HG03457 (cell line): Measurements from ENCODE around the gene NFU1.

Experiments used
- ATAC-seq: cut with Tn5 transposase; IDR thresholded peaks from one replicate; pipeline ENCODE4 v1.9.1; 2021; ENCODE audit warnings: moderate number of reproducible peaks; ENCODE audit not compliant: unreplicated experiment

NFU1 gene

DNA sequence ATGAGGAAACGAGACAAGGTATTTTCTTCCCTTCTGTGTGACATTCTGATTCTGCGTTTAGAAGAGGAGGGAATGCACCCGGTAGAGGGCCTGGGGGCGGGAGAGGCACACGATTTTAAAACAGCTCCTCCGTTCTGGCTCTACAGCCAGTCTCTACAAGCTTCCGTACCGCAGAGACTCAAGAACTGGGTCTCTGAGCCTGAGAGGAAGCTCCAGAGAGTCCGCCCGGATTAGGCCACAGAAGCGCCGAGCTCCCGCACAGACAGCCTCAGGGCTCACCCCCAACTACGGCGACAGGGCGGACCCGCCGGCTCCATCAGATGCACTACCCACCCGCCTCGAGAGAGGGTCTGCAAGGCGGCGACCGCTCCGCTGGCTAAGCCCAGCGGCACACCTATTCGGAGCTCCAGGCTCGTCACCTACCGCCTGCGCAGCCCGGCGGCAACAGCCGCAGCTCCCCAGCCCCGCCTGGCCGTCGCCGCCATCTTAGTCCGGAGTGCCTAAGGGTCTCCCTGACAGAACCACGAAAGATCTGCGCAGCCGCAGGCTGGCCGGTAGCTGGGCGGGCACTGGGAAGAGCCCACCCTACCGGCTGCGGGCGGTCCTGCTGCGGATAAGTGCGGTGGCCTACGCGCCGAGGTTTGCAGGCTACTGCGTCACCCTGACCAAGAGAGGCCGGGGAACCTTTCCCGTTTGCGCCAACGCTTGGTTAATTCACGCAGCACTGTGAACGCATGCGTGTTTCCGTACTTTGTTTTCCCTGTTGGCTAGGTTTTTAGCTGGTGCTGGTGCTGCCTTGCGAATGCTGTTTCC is at the start of gene NFU1:
Gene NFU1, minus strand, starts transcription at position 498 of the 813 bp plus-strand sequence. Its CDS starts 13 bp downstream, at position 485.
- peak; percentile 97 for ATAC-seq

DNA sequence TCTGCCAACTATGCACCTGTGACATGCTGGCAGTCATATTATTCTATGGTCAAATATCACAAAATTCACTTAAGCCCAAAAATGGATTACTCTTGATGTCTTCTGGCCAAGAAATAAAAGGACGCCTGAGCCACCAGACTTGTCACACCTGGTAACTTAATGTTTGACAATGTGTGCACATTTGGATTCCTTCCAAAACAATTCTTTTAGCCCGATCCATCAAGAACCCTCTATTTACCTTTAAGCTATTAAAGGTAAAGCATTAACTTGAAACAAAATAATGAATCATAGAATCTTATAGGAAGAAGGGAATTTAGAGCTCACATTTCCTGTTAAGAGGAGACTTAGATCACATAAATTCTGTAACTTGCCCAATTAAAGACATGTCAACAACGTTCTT is 46.5 kb upstream of the NFU1 start:
- ATAC-seq = no peak

DNA sequence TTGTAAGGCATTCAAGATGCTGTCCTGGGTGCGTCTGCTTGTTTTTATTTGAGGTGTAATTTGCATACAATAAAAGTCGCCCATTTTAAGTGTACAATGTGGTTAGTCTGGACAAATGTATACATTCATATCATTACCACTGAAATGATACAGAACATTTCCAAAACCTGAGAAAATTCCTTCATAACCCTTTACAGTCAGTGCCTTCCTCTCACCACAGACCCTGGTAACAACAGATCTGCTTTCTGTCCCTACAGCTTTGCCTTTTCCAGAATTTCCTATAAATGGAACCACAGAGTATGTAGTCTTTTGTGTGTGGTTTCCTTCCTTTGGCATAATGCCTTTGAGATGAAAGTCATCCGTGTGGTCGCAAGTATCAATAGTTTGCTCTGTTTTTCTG is 45.8 kb upstream of the NFU1 start:
- no peak for ATAC-seq

DNA sequence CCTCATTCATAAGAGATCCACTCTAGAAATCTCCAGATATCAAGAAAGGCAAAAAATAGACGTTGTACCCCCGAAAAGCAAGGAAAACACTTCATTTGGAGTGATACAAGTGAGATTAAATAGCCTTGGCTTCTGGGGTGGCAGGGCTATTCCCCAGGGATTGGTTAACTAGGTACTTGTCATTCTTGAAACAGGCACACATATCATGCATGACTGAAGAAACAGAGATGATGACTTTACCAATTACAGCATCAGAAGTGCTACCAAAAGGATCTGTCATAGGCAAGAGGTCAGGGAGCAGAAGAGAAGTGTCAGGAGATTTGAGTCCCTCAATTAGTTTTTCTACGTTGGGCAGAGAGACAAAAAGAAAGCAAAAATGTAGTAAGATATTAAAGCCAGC is 45.2 kb upstream of the NFU1 start:
- ATAC-seq = no peak

DNA sequence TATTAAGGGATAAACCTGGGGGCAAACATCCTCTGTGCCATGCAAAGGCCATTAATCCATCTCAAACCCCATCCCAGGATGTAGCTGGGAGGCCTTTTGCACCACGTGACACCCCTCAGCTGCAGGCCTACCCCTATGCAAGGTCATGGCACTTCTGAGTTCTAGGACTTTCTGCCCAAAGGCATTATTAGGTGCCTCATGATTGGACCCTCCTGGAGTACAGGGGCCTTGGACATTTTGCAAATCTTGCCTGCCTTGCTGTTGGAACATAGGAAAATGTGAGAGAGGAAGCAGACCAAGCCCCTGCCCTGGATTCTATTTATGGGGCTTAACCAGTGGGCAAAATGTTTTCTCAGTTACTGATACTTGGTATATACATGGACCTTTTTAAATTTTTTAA is 44.2 kb upstream of the NFU1 start:
- no peak for ATAC-seq

DNA sequence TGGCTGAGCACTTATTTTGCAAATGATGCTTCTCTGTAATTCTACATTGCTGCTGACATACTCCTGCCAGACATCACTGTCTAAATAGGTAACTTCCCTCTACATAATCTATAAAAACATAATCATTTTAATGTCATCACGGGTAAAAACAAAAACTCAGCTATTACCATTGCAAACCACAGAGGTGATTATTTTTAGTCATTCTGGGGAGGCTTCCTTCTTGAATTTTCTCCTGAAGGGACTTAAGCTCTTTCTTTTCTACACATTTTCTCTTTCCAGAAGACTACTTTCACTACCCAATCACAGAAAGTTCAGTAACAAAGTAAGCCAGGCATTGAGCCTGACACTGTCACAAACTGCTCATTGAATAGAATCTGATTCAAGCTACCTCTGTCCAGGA is 40.4 kb upstream of the NFU1 start:
- ATAC-seq = no peak

DNA sequence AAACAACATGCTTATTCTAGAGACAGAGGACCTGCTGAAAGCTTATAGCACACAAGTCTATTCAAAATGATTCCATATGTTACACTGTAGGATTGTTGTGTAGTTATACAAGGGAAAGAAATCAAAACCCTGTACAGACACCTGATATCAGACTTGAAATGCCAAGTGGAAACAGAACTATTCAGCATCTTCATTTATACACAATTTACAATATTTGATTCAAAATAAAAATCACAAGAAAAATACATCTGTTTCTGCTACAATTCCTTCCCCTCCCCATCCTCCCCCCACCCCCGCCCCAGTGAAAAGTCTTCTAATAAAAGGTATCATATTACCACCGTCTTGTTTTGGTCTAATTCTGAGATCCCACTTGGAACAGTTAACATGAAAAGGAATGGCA is 37.5 kb upstream of the NFU1 start:
- no peak for ATAC-seq

DNA sequence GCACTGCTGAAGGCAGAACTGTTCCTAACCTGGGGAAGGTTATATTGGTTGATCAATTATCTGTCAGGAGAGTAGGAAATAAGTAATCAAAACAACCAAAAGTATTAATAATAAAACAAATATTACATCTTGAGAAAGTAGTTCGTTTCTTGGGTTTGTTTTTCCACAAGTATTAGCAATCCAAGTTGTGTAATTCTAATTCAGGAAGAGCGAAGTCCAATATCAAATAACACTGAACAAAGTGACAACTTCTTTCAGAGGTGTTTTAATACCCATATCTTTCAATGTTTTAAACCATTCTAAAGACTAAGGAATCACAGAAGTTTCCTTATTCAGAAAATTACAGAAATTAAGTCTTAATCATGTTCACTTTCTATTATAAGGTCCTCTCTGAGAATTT is 34.6 kb upstream of the NFU1 start:
- no peak for ATAC-seq

DNA sequence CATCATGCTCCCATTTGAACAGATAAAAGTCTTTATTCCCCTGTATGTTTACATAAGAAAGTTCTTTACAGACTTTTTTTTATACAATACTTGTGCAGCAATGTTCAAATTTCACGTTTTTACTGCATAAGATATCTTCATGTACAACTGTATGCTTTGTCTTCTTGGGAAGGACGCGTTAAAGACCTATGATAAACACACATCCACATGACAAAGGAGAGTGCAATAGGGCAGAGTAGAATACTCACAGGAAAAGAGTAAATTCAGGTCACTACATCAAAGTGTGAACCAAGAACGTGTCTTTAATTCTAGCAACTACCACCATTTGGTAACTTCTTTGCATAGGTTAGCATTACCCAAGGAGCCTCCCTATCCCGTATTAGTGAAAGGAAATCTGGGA is 33.7 kb upstream of the NFU1 start:
- no peak for ATAC-seq

DNA sequence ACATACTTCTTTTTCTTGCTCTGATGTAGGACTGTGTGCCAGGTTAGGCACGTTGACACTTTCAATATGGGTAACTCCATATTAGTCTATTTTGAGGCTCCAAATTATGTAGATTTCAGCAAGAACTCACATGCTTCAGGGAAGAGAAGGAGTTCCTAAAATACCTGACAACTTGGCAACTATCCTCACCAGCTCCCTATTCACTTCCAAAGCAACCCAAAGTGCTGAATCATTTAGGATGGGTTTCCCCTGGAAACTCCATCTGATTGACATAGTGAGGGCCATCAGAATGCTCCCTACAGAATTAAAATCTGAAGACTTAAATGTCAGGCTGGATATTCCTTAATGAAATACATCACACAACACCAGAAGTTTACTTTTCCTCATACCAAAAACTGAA is 32.5 kb upstream of the NFU1 start:
- no peak for ATAC-seq

DNA sequence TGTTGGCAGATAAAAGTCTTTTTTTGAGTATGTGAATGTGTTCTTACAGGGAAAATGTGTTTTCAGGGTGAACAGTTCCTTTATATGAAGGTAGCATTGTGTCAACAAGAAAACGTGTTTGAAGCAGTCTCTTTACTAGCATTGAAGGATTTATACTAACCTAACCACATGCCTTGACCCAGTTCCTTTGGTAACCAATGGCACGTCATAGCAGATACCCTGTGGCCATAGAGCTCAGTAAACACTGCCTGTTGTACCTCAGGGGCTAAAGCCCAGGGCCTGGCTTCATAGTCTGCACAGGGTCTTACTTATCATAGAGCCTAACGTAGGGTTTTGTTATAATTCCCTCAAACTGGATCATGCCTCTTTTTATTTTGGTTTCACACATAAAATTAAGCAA is 32.1 kb upstream of the NFU1 start:
- no peak for ATAC-seq

DNA sequence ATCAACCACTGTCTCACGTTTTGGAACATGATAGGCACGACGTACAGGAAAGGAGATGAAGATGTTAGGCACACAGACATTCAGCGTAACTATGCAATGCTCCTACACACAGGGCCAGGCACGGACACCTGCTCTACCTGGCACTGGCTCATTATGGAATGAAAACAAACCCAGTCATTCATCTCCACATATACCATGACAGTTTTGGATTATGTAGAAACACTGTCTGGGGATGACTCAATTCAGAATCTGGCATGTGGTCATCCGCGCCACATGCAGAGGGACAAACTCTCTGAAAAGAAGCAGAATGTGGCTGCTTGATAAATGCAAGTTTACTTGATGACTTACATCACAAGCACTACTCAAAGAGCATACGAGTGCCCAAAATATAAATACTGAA is 29.5 kb upstream of the NFU1 start:
- ATAC-seq = no peak

DNA sequence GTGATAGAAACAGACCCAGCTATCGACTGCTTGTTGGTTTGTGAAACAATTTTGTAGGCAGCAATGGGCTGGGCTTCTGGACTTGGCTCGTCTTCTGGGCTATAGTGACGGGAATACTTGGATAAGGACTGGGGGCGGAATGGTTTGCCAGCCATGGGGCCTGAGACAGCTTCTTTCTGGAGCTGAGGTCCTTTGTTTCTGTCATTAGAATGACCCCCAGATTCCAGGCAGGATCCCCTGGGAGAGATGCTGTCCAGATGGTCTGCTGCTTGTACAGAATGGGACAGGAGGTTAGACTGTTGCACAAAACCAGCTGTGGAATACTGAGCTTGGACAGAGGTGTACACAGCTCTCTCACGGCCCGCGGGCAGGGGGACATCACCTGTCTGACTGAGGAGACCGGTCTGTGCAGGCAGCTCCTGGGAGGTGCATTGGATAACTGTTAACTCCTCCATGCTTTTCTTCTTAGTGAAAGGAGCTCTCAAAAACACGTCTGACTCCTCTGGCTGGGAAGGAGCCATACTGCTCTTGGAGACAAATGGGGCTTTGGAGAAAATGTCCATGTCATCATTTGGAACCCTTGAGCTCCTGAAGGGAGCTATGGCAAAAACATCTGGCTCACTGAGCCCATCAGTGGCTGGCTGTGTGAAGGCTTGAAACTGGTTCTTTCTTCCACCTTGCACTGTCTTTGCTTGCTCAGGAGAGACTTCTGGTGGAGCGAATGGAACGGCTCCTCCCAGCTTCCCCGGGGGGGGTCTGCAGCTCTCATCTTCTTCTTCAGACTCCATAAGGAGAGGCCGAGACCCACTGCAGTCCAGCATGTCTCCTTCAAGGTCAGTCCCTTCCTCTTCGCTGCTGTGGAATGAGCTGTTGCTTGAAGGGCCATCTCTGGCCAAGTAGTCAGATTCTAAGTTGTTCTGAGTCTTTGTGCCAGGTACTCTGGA is 28.6 kb upstream of the NFU1 start:
- no peak for ATAC-seq

DNA sequence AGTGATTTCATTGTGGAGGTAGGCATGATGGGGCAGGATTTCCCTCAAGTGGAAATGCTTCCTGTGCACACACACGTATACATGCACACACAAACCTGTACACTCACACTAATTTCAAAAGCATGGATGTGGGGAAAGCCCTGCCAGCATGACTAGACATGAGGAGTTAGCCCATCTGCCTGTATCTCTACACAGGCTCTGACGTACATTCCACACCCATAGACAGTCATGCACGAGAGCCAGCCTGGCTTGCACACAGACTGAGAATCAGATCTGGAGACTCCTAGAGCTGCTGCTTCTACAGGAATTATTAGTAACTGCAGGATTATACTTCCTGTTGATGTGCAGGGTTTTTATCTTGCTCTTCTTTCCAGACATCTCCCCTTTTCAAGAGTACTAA is 27.3 kb upstream of the NFU1 start:
- no peak for ATAC-seq

DNA sequence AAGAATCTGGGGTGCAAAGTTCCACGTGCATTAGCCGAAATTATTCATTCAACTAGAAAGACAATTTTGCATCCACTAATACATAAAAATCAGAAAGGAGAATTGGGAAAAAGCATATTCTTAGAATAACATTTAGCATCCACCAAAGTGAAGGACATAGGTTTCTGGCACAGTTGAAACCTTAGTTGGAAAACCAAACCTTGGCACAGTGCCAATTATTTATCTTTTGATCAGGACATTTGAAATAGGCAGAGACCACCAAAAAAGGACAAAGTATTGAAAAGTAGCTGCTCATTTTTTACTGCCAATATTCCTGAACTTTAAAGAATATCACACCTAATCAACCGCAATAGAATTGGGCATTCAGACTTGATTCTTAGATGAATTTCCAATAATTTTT is 25.5 kb upstream of the NFU1 start:
- ATAC-seq = no peak

DNA sequence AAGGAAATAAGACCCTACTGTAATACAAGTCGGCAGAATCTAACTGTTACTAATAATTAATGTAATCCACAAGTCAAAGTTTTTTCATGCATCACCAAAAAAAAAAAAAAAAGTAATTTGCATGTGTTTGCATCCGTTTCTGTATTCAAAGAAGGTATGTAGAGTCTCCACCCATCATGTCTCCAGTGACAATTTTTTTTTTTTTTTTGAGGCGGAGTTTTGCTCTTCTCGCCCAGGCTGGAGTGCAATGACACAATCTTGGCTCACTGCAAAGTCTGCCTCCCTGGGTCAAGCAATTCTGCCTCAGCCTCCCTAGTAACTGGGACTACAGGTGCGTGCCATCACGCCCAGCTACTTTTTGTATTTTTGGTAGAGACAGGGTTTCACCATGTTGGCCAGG is 24.2 kb upstream of the NFU1 start:
- no peak for ATAC-seq

DNA sequence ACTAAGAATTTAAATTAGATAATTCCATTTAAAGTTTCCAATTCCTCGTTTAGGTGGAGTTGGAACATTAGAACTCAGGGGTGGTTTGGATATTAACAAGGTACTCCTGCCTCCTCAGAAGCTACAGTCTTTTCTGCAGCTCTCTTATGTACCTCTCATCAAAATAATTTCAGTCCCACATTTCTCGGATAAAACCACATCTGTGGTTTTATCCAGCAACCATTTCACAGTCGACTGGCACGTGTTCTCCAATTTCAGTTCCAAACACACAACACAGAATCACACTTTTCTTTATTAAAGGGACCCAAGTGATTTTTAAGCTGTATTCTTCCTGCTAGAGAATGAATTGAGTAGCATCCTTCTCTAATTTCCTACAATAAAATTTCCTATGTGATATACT is 22.7 kb upstream of the NFU1 start:
- ATAC-seq = no peak

DNA sequence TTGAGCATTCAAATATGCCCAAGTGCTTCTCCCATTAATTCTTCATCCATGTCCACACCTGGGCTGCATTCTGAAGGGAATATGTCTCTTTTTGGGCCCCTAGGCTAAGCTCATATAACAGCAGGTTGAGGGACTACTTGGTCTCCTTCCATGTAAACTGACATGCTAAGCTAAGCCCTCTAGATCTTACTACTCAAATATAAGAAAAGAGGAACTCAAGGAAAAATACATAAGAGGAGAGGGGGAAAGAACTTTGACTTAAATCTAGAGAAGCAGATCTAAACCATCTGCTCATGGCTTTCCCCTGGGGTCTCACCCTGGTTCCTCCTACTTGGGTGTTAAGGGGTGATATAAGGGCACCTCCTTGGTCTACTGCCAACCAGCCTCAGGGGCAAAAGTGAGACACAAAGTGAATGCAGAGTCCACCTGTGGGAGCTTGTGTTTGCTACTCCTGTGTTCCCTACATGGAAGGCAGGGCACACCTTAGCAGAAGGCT is 19.8 kb upstream of the NFU1 start:
- no peak for ATAC-seq

DNA sequence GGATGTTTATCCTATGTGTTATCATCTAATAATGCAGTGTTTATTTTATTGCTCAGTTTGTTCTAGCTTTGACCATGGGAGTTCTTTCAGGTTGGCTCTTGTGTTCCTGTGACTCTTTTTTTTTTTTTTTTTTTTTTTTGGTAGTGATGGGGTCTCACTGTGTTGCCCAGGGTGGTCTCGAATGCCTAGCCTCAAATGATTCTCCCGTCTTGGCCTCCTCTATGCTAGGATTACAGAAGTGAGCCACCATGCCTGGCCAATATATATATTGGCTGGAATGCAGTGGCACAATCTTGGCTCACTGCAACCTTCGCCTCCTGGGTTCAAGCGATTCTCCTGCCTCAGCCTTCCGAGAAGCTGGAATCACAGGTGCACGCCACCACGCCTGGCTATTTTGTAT is 18.9 kb upstream of the NFU1 start:
- ATAC-seq = no peak

DNA sequence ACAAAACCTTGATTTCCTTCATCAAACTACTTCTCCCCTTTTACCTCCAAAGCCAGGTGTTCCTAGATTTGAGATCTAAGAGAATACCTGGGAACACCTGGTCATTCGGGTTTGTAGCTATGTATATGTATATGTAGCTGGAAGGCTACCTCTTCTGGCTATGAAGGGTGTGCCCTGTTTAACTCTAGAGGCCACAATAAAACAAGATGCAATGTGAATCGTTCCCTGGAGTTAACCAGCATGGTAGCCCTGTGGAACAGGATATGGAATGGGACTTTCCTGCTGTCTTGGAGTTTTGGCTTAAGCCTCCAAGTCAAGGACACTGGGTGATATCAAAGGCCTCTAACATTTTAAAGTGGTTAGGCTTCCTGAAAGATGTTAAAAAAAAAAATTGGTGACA is 17.7 kb upstream of the NFU1 start:
- no peak for ATAC-seq

DNA sequence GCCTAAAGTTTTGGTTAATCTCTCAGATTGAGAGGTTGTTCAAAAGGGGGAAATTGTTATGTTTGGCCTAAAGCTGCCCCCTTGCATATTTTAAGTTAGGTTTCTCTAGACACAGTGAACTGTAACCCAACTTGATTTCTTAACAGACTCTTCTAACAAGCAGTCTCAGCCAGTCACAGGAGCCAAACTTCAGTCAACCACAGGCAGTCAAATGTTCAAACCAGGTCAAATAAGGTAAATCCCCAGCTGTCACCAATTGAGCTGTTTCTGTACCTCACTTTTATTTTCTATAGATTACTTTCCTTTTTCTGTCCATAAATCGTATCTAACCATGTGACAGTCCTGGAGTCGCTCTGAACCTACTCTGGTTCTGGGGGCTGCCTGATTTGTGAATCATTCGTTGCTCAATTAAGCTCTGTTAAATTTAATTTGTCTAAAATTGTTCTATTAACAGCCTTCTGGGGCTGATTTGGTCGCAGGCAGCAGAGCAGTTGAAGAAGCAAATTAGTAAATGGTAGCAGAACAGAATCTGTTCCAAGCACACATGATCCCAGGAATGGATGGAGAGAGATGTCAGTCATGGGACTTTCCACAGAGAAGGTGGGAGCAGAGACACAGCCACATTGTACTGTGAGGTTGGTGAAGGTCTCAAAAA is 16.4 kb upstream of the NFU1 start:
- peak; percentile 78 for ATAC-seq
